GM18870 (cell line): ENCODE measurements around the gene CELA3A.
A peak's percentile ranks its signal among the peaks of the same experiment; 100 is the strongest.

ENCODE experiments used
- ATAC-seq: cut with Tn5 transposase; IDR thresholded peaks from one replicate; pipeline ENCODE4 v1.9.1; 2021; ENCODE audit warnings: moderate library complexity; ENCODE audit not compliant: unreplicated experiment

The CELA3A gene

GRCh38 chr1:22048351-22049192 is 47.1 kb downstream of the CELA3A start:
- peak; percentile 43 for ATAC-seq

DNA sequence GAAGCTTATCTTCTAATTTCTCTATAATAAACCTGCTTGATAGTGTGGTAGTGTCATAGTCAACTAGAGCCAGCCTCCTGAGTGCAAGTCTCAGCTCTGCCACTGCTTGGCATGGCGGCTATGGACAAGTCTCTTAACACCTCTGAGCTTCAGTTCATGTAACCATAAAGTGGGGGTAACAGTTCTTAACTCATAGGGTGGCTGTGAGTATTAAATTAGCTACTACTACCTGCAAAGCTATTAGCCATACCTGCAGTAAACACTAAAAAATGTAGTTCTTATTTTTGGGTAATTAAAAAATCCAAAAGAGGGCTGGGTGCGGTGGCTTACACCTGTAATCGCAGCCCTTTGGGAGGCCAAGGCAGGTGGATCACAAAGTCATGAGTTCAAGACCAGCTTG is 48.9 kb downstream of the CELA3A start:
- ATAC-seq = no peak

DNA sequence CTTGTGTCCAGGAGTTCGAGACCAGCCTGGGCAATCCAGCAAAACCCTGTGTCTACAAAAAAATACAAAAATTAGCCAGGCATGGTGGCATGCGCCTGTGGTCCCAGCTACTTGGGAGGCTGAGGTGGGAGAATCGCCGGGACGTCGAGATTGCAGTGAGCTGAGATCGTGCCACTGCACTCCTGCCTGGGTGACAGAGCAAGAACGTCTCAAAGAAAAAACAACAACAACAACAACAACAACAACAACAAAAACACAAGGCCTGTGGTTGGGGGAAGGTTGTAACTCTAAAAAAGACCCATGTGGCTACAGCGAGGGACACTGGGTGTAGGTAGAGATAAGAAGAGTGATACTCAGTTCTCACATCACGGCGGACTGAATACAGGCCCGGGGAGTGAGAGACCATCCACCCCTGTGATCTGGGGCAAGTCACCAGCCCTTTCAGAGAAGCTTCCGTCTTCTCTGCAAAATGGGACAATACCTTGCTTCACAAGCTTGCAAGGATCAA is 50.2 kb downstream of the CELA3A start:
- no peak for ATAC-seq

GRCh38 chr1:22052115-22053016 is 50.9 kb downstream of the CELA3A start, which contains the start of gene CDC42:
TSS of gene CDC42 (plus strand) at chr1:22052709. CDS start at chr1:22078479, 25,770 bp downstream.
- ATAC-seq = peak; percentile 47

GRCh38 chr1:22053017-22053860 is 51.8 kb downstream of the CELA3A start:
- no peak for ATAC-seq

- no peak for ATAC-seq
Observed at GRCh38 chr1:22053861-22054770, 52.7 kb downstream of the CELA3A start.

DNA sequence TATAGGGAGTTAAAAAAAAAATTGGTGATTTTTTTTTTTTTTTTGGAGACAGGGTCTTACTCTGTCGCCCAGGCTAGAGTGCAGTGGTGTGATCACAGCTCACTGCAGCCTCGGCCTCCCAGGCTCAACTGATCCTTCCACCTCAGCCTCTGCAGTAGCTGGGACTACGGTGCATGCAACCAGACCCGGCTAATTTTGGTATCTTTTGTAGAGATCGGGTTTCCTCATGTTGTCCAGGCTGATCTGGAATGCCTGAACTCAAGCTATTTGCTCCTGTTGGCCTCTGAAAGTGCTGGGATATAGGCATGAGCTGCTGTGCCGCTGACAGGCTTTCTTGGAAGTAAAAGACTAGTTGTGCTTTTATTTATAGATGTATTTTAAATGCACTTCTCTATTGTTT is 54.0 kb downstream of the CELA3A start:
- ATAC-seq = no peak

GRCh38 chr1:22056043-22056442 is 54.6 kb downstream of the CELA3A start:
- no peak for ATAC-seq

DNA sequence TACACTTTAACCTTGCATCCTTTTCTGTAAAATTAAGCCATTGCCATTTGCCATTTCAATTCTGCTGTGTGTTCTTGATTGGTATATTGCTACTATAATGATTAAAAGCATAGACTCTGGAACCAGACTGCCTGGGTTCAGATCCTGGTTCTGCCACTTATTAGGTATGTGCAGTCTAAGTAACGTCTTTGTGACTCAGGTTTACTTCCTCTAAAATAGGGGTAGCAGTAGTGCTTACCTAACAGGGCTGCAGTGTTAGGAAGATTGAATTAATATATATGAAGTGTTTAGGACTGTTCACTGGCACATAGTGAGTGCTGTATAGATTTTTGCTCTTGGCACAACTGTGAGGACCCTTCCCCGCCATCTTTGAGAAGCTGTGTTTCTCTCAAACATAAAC is 55.5 kb downstream of the CELA3A start:
- ATAC-seq = no peak

- ATAC-seq = no peak
Observed at GRCh38 chr1:22057861-22058260, 56.4 kb downstream of the CELA3A start.
